HG03095 (cell line): ENCODE data around the gene PFN4.

ENCODE experiments used
- ATAC-seq: cut with Tn5 transposase; IDR thresholded peaks from one replicate; pipeline ENCODE4 v1.9.1; 2021; ENCODE audit warnings: moderate library complexity; ENCODE audit not compliant: unreplicated experiment

Gene PFN4

GRCh38 chr2:24082787-24083566 is 40.2 kb downstream of the PFN4 start:
- no peak for ATAC-seq

GRCh38 chr2:24080701-24081100 is 42.4 kb downstream of the PFN4 start:
- ATAC-seq, result no peak

DNA sequence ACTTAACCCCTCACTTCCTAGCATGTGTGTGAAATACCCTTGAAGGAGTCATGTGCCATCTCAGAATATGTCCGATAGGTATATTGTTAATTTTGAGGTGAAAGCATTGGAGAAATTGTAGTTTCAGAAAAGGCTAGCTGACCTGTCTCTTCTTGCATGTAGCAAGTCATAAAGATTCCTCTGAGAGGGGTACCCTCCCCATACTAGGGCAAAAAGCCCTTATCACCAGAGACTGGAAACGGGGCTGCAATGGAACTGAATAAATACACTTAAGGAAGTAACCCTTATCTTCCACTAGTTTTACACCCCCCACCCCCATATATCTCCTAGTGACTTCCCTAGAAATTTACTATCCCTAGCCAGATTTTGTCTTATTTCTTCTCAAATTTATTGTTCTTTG is 45.3 kb downstream of the PFN4 start:
- no peak for ATAC-seq

- ATAC-seq, result no peak
Measured at GRCh38 chr2:24077535-24077877, 45.6 kb downstream of the PFN4 start.

DNA sequence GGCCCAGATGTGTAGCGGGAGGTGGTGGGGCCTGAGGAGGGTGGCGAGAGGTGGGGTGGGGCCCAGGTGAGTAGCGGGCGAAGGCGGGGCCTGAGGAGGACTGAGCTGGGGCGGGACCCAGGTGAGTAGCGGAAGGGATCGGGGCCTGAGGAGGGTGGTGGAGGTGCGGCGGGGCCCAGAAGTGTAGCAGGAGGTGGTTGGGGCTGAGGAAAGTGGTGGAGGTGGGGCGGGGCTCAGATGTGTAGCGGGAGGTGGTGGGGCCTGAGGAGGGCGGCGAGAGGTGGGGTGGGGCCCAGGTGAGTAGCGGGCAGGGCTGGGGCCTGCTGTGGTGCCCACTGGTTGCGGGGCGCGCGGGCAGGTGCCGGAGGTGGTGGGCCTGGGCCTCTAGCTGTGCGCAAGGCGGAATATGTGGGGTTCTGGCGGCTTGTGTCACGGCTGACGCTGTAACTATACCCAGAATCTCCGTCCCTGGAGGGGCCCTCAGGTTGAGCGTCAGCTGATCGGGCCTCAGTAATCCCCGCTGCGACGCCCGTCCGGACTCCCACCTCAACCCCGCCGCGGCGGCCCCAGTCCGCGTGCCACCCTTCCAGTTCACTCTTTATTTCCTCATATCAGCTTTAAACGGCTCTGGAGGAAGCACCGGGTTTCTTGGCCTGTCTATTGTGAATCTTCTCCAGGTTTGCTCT is 46.1 kb downstream of the PFN4 start:
- peak; percentile 7 for ATAC-seq

GRCh38 chr2:24075915-24076848 is 47.0 kb downstream of the PFN4 start, which contains the start of gene SF3B6:
TSS of gene SF3B6 (minus strand) at chr2:24076326. CDS start at chr2:24076229, 97 bp downstream.
- ATAC-seq, result peak; percentile 94

DNA sequence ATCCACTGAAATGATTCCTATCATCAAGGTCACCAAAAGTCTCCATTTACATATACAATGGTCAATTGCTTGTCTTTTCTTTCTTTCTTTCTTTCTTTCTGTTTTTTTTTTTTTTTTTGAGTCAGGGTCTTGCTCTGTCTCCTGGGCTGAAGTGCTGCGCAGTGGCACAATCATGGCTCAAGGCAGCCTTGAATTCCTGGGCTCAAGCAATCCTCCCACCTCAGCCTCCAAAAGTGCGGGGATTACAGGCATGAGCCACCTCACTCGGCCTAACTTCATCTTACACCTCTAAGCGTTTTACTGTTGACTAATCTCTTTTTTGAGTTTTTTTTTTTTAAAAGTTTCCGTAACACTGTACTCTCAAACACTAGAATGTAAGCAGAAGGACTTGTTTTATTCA is 47.9 kb downstream of the PFN4 start:
- no peak for ATAC-seq

DNA sequence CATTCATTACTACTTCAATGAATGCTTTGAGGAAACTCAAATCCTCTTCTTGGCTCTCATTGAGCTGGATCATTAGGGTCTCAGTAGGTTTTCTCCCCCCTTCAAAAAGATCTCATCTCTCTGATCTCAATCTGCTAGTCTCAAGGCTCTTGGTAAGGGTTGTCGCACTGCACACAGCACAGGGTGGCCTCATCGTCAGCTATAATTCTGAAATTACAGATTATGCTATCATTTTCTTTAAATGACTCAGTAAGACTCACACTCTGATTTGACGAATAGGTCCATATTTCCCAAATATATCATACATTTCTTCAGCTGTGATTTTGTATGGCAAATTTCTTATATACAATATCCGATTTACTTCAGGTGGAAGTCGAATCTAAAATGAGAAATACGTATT is 49.3 kb downstream of the PFN4 start:
- ATAC-seq, result no peak

DNA sequence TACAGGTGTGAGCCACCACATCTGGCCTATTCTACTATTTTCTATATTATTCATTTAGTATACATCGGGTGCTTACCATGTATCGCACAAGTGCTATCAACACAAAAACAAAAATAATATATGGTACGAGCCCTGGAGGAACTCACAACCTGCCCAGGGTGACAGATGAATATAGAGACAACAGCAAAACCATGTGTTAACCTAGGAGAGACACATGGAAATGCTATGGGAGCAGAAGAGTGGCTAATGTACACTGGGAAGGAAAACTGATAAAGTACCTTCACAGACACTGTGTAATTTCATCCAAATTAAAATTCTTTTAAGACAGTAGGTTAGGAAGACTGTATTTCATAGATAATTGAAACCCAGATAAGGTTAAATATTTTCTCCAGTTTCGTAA is 50.9 kb downstream of the PFN4 start:
- ATAC-seq, result no peak

- ATAC-seq, result no peak
Measured at GRCh38 chr2:24065341-24065740, 57.8 kb downstream of the PFN4 start.
